Measurements from ENCODE around the gene USP53. TPM values are rescaled to one million over a fixed set of nuclear protein-coding genes. Genes with fewer than 3 reads are reported as not detected.

USP53 gene
- total RNA-seq, 1 donor from 2014 or later = 20.0 TPM

DNA sequence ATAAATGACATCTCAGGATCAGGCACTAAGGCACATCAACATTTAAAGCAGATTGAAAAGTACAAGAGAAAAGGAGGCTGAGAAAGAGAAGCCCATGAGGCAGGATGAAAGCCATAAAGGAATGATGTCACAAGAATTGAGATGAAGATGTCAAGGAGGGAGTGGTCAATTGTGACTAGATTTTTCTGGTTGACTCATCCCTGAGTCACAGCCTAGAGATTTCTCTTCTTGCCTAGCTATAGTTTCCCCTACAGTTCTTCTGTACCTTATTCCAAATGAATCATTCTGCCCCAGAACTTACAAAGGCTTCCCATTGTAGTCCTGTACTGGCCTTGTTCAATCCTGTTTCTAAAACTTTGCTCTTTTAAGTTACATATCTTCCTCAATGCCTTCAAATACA, 3.4 kb upstream of the USP53 start:
- Mint-ChIP-seq H3K36me3 (ENCODE audit: low read depth) (no peaks in the 10 kb centered on the region), H3K27ac (ENCODE audit: unreplicated experiment) (peak overlapping the region; percentile 61), H3K4me3 (ENCODE audit: unreplicated experiment) (no peak overlapping the region), H3K9me3 (ENCODE audit: low read depth) (no peaks in the 10 kb centered on the region), H3K27me3 (ENCODE audit: low read depth) (no peaks in the 10 kb centered on the region), H3K4me1 (ENCODE audit: low read depth) (peaks cover 30% of the 10 kb centered on the region)
- DNase-seq (ENCODE audit: low spot score) = no peak
- TF ChIP-seq, protein P1, sequence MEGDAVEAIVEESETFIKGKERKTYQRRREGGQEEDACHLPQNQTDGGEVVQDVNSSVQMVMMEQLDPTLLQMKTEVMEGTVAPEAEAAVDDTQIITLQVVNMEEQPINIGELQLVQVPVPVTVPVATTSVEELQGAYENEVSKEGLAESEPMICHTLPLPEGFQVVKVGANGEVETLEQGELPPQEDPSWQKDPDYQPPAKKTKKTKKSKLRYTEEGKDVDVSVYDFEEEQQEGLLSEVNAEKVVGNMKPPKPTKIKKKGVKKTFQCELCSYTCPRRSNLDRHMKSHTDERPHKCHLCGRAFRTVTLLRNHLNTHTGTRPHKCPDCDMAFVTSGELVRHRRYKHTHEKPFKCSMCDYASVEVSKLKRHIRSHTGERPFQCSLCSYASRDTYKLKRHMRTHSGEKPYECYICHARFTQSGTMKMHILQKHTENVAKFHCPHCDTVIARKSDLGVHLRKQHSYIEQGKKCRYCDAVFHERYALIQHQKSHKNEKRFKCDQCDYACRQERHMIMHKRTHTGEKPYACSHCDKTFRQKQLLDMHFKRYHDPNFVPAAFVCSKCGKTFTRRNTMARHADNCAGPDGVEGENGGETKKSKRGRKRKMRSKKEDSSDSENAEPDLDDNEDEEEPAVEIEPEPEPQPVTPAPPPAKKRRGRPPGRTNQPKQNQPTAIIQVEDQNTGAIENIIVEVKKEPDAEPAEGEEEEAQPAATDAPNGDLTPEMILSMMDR (IDR thresholded peaks at IDR 0.05) = no peak

DNA sequence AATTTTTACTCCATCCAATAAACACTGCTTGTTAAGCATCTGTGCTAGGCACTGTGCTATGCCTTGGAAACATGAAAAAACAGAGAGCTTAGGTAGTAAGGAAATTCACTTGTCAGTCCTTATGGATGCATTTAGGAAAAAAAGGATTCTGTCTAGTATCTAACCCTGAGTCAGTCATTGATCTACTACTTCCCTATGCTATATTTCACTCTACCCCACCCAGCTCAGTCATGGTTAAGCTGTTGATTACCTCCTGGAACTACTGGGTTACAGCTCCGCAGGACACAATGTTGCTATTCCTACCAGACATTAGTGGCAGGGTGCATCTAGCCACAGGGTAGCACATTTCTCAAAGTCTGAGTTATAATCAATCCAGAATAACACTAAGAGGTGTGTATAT, 2.9 kb upstream of the USP53 start:
- H3K27ac Mint-ChIP-seq (ENCODE audit: unreplicated experiment) = peak overlapping the region; percentile 61
- no peak overlapping the region for H3K4me3 Mint-ChIP-seq (ENCODE audit: unreplicated experiment)
- TF ChIP-seq, protein P1 (IDR thresholded peaks at IDR 0.05) = no peak
- no peak for DNase-seq (ENCODE audit: low spot score)
- H3K9me3 Mint-ChIP-seq (ENCODE audit: low read depth) = no peaks in the 10 kb centered on the region
- H3K36me3 Mint-ChIP-seq (ENCODE audit: low read depth) = no peaks in the 10 kb centered on the region
- H3K27me3 Mint-ChIP-seq (ENCODE audit: low read depth) = no peaks in the 10 kb centered on the region
- peaks cover 33% of the 10 kb centered on the region for H3K4me1 Mint-ChIP-seq (ENCODE audit: low read depth)

DNA sequence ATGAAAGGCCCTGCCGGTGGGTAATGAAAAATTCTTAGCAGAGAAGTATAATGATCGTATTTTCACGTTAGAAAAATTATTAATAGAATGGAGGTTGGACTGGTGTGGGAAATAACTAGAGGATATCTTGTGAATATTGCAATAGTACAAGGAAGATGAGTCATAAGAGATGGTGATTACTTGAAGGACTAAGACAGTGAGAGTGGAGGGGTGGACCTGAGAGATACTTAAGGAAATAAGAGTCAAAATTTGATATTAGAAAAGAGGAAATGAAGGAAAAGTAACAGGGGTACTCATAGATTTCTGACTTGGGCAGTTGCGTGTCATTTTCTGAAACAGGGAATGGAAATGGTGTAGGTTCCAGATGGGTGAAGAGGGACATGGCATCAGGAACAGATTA, 1.7 kb upstream of the USP53 start:
- Mint-ChIP-seq H3K4me1 (ENCODE audit: low read depth) (peaks cover 38% of the 10 kb centered on the region), H3K4me3 (ENCODE audit: unreplicated experiment) (peak overlapping the region; percentile 27), H3K27ac (ENCODE audit: unreplicated experiment) (peak overlapping the region; percentile 19), H3K9me3 (ENCODE audit: low read depth) (no peaks in the 10 kb centered on the region), H3K36me3 (ENCODE audit: low read depth) (no peaks in the 10 kb centered on the region), H3K27me3 (ENCODE audit: low read depth) (no peaks in the 10 kb centered on the region)
- no peak for DNase-seq (ENCODE audit: low spot score)
- TF ChIP-seq, protein P1 (IDR thresholded peaks at IDR 0.05) = no peak

DNA sequence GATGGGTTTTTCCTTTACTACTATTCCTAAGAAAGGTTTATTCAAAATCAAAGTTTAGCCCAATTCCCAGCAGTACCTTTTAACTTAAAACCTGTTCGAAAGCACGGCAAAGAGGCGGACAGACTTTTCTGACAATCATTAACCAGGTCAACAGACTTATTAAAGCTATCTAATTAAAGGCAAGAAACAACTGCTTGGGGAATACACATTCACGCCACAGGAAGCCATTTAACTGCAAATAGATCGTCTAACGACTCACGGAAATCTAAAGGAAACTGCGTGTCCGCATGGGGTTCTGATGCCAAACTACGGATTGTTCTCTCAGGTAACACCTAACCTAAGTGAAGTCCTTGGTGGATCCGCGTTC, 663 bp upstream of the USP53 start:
- Mint-ChIP-seq H3K4me1 (ENCODE audit: low read depth) (peaks cover 38% of the 10 kb centered on the region), H3K36me3 (ENCODE audit: low read depth) (peaks cover 2% of the 10 kb centered on the region), H3K27ac (ENCODE audit: unreplicated experiment) (peak overlapping the region; percentile 93), H3K4me3 (ENCODE audit: unreplicated experiment) (peak overlapping the region; percentile 98), H3K27me3 (ENCODE audit: low read depth) (no peaks in the 10 kb centered on the region), H3K9me3 (ENCODE audit: low read depth) (no peaks in the 10 kb centered on the region)
- TF ChIP-seq, protein P1 (IDR thresholded peaks at IDR 0.05) = no peak
- no peak for DNase-seq (ENCODE audit: low spot score)

DNA sequence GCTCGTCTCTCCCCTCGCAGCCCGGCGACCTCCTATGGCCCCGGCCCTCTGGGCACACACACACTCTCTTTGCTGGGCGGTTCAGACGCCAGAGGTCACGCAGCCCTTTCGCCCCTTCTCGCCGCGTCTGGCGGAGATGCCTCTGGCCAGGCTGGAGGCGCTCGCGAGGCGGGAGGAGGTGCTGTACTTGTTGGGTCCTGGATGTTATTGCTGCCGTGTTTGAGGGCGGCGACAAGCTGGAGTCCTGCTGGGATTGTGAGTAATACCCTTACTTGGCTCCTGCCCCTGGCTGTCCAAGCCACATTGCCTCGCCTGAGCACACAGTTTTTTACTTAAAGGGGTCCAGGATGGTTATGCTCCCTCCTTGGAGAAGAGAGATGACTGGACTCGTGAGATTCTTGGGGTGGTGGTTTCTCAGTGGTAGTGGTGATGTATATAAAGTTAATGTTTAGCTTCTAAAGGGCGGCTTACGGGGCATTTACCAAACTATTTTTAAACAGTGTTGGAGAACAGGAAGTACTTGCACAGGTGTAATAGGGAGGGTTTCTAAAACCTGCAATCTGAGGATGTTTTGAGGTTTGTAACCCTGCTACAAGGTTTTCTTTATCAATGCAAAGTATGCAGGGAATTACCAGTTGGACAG, 572 bp downstream of the USP53 start:
- TF ChIP-seq, protein P1 (IDR thresholded peaks at IDR 0.05) = peak; percentile 73
- DNase-seq (ENCODE audit: low spot score) = peak; percentile 96
- Mint-ChIP-seq H3K27me3 (ENCODE audit: low read depth) (no peaks in the 10 kb centered on the region), H3K4me1 (ENCODE audit: low read depth) (peaks cover 48% of the 10 kb centered on the region), H3K27ac (ENCODE audit: unreplicated experiment) (peak overlapping the region; percentile 93), H3K4me3 (ENCODE audit: unreplicated experiment) (peak overlapping the region; percentile 98), H3K9me3 (ENCODE audit: low read depth) (no peaks in the 10 kb centered on the region), H3K36me3 (ENCODE audit: low read depth) (peaks cover 8% of the 10 kb centered on the region)
